Left ventricle myocardium inferior (tissue), 1 donor: ENCODE data around the gene TAMM41. TPM values are rescaled to one million over a fixed set of nuclear protein-coding genes. Genes with fewer than 3 reads are reported as not detected.
"Not testable (repeated sequence)": the region's sequence is repeated elsewhere in the genome, so short reads cannot be mapped to it uniquely, and the experiment has no call there.

Experiments
- DNase-seq: peaks from one replicate; pipeline ENCODE4 v3.0.0-alpha.2; 2020
- H3K27ac ChIP-seq: fragments of 200-600 bp; replicated peaks from 2 replicates; pipeline ENCODE4 v1.8.0; 2021
- H3K27me3 ChIP-seq: fragments of 200-600 bp; 2 replicates; pipeline ENCODE4 v1.8.0; 2021; ENCODE audit warnings: low read depth
- H3K36me3 ChIP-seq: fragments of 200-600 bp; 2 replicates; pipeline ENCODE4 v1.8.0; 2021
- H3K4me1 ChIP-seq: fragments of 200-600 bp; 2 replicates; pipeline ENCODE4 v1.8.0; 2021
- H3K4me3 ChIP-seq: fragments of 200-600 bp; 2 replicates; pipeline ENCODE4 v1.8.0; 2021; ENCODE audit warnings: mild to moderate bottlenecking, moderate library complexity
- H3K9me3 ChIP-seq: fragments of 200-600 bp; replicated peaks from 2 replicates; pipeline ENCODE4 v1.8.0; 2021
- CTCF ChIP-seq: fragments of 200-600 bp; IDR thresholded peaks from 2 replicates; pipeline ENCODE4 v1.8.0; 2021; ENCODE audit warnings: antibody characterized with exemption, mild to moderate bottlenecking, borderline replicate concordance
- intact Hi-C: fragments of 100-400 bp; cut with micrococcal nuclease; formaldehyde crosslinking; loops from one replicate; pipeline ENCODE4 v1.11.0; 2022
- long read RNA-seq: library from polyadenylated mRNA; unstranded; transcript quantifications from one replicate; pipeline ENCODE4 v2.0.0, GENCODE V29; 2021
- total RNA-seq: library from RNA; stranded (reverse); fragmentation: NEBNext Ultra II Directional; extraction: Animal tissue kit (Norgen Biotek cat#: 25700); gene quantifications from one replicate; pipeline ENCODE4 v1.2.1, GENCODE V29; 2021
- donor health status: DM: no; HTN: yes; CAD: no; lungs with severe emphysema.

Gene TAMM41
- total RNA-seq, result 11.1 TPM
- long read RNA-seq, partial matches to known transcripts, result 1 of 5 reads
- long read RNA-seq, other reads (novel, unspliced or antisense), result 0 of 5 reads

GRCh38 chr3:11846281-11847266 is at the start of gene TAMM41:
TSS of gene TAMM41 (minus strand) at chr3:11846885. CDS start at chr3:11846636, 249 bp downstream.
- H3K9me3 ChIP-seq, result no peaks in the 10 kb centered on the region
- intact Hi-C loops, result no loop called here
- peak; percentile 92 for TF ChIP-seq CTCF

GRCh38 chr3:11878837-11879236 is 32.2 kb upstream of the TAMM41 start:
- intact Hi-C loops, result no loop called here

More at GRCh38 chr3:11846281-11847266, at the start of gene TAMM41:
- H3K27me3 ChIP-seq, result no peaks in the 10 kb centered on the region
- peak within 1 kb of the TSS; percentile 92 for H3K27ac ChIP-seq
- peak; percentile 92 for DNase-seq
- peaks cover 34% of the 10 kb centered on the region for H3K4me1 ChIP-seq
- peak within 1 kb of the TSS; percentile 87 for H3K4me3 ChIP-seq
- peaks cover 28% of the 10 kb centered on the region for H3K36me3 ChIP-seq

GRCh38 chr3:11874707-11875106 is 28.0 kb upstream of the TAMM41 start:
- H3K36me3 ChIP-seq, H3K27me3 ChIP-seq, DNase-seq, H3K9me3 ChIP-seq, intact Hi-C loops, H3K4me1 ChIP-seq, H3K4me3 ChIP-seq, H3K27ac ChIP-seq: not testable (repeated sequence)

More at GRCh38 chr3:11878837-11879236, 32.2 kb upstream of the TAMM41 start:
- H3K36me3 ChIP-seq, result no peaks in the 10 kb centered on the region
- H3K4me1 ChIP-seq, result no peaks in the 10 kb centered on the region
- no peak overlapping the region for H3K4me3 ChIP-seq
- no peak for DNase-seq
- no peaks in the 10 kb centered on the region for H3K9me3 ChIP-seq
- no peak overlapping the region for H3K27ac ChIP-seq
- H3K27me3 ChIP-seq, result peaks cover 10% of the 10 kb centered on the region
- TF ChIP-seq CTCF, result no peak

- H3K27ac ChIP-seq, DNase-seq, intact Hi-C loops, H3K4me1 ChIP-seq, H3K36me3 ChIP-seq, H3K4me3 ChIP-seq: not testable (repeated sequence)
- peaks cover 38% of the 10 kb centered on the region for H3K27me3 ChIP-seq
- peaks cover 13% of the 10 kb centered on the region for H3K9me3 ChIP-seq
Measured at GRCh38 chr3:11863739-11864138, 17.1 kb upstream of the TAMM41 start.

- intact Hi-C loops, DNase-seq, H3K4me1 ChIP-seq, H3K4me3 ChIP-seq, H3K27ac ChIP-seq, H3K36me3 ChIP-seq: not testable (repeated sequence)
- peaks cover 27% of the 10 kb centered on the region for H3K27me3 ChIP-seq
- peaks cover 13% of the 10 kb centered on the region for H3K9me3 ChIP-seq
Measured at GRCh38 chr3:11862584-11862983, 15.9 kb upstream of the TAMM41 start.

- H3K4me1 ChIP-seq, H3K4me3 ChIP-seq, H3K36me3 ChIP-seq, DNase-seq, intact Hi-C loops, H3K27ac ChIP-seq: not testable (repeated sequence)
- peaks cover 27% of the 10 kb centered on the region for H3K27me3 ChIP-seq
- peaks cover 13% of the 10 kb centered on the region for H3K9me3 ChIP-seq
Measured at GRCh38 chr3:11862145-11862544, 15.5 kb upstream of the TAMM41 start.

- H3K4me3 ChIP-seq, DNase-seq, intact Hi-C loops, H3K4me1 ChIP-seq, H3K27ac ChIP-seq, H3K36me3 ChIP-seq: not testable (repeated sequence)
- peaks cover 32% of the 10 kb centered on the region for H3K27me3 ChIP-seq
- H3K9me3 ChIP-seq, result peaks cover 13% of the 10 kb centered on the region
Measured at GRCh38 chr3:11860213-11860612, 13.5 kb upstream of the TAMM41 start.

- Histone ChIP-seq H3K4me3 (no peak overlapping the region), H3K27me3 (peaks cover 26% of the 10 kb centered on the region), H3K27ac (no peak overlapping the region), H3K4me1 (no peaks in the 10 kb centered on the region), H3K36me3 (no peaks in the 10 kb centered on the region), H3K9me3 (no peaks in the 10 kb centered on the region)
- no peak for TF ChIP-seq CTCF
- intact Hi-C loops, result no loop called here
- no peak for DNase-seq
Measured at GRCh38 chr3:11853450-11853849, 6.8 kb upstream of the TAMM41 start.
